ENCODE results near the gene OXSM.

Gene OXSM

DNA sequence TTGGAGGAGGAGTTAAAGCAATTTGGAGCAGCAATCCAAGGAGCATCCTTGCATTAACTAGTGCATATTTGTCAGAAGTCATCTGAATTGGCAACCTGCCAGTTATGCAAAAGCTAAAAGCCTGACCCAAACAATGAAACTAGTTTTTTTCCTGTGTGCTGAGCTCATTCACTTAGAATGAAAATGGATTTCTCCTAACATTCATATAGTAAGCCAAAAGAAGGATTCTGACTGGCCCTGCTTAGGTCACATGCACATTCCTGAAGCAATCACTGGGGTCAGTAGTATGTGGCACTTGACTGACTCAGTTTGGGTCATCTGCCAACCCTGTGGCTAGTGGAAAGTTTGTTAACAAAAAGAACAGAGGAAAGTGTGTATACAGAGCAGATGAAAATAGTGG is 30.5 kb downstream of the OXSM start:
- no peak for FAIRE-seq
- no peak for DNase-seq (ENCODE audit: insufficient read length, low spot score)
- TF ChIP-seq, protein P1, sequence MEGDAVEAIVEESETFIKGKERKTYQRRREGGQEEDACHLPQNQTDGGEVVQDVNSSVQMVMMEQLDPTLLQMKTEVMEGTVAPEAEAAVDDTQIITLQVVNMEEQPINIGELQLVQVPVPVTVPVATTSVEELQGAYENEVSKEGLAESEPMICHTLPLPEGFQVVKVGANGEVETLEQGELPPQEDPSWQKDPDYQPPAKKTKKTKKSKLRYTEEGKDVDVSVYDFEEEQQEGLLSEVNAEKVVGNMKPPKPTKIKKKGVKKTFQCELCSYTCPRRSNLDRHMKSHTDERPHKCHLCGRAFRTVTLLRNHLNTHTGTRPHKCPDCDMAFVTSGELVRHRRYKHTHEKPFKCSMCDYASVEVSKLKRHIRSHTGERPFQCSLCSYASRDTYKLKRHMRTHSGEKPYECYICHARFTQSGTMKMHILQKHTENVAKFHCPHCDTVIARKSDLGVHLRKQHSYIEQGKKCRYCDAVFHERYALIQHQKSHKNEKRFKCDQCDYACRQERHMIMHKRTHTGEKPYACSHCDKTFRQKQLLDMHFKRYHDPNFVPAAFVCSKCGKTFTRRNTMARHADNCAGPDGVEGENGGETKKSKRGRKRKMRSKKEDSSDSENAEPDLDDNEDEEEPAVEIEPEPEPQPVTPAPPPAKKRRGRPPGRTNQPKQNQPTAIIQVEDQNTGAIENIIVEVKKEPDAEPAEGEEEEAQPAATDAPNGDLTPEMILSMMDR (IDR thresholded peaks at IDR 0.05; ENCODE audit: insufficient read depth, missing control alignments): no peak

DNA sequence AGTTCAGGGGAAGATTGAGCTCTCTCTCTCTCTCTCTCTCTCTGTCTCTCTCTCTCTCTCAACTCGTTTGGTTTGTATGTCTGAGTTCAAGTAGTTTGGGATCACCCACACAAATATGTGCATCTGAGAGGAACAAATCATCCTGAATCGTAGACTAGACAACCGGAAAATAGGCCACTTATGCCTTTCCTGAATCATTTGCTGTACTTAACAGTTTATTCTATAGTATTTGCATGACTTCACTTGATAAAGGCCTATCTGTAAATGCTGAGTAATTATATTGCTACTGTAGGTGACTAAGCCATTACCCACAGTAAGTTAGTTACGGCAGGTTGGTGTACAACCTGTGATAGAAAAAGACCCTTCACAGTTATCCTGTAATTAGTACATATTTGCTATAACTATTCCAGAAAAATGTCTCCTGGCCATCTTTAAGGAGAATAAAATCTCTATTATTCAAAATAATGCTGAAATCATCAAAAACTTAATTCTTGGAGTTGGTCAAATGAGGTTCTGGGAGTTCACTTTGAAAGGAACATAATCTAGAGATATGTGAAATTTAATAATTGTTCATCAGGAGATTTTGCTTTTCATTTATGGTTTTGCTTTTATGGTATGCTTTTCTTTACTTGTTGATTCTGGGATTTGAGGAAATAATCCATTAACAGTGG is 31.1 kb downstream of the OXSM start:
- TF ChIP-seq, protein P1 (IDR thresholded peaks at IDR 0.05; ENCODE audit: insufficient read depth, missing control alignments): no peak
- FAIRE-seq: no peak
- DNase-seq (ENCODE audit: insufficient read length, low spot score): no peak

DNA sequence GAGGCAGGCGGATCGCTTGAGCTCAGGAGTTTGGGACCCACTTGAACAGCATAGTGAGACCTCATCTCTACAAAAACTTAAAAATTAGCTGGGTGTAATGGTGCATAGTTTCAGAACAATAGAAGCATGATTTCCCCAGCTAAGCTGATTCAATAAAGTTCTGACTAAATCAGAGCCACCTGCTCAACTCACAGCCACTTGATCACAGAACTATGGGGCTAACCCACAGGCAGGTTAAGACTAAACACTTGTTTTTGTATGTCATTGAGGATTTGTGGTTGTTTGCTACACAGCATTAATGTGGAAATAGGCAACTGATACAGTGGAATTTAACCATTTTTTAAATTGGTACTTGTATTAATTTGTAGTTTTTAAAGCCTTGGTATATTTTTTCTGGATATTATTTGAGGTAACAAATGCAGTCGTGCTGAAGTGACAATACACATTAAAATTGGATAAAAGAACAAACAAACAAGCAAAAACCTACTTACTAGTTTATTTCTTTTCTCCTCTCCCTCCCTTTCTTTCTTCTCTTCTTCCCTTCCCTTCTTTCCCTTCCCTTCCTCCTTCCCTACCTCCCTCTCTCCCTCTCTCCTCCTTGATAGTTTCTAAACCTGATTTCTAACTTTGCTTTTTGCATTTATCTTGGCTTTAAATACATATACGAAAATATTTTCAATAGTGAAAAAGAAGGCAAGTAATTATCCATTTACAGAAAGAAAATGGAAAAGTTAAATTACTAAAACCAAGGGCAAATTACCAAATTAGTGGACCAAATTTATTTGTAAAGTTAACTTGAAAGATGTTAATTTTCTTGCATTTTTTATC is 32.1 kb downstream of the OXSM start:
- DNase-seq (ENCODE audit: insufficient read length, low spot score) (no peak), FAIRE-seq (no peak)
- TF ChIP-seq, protein P1 (IDR thresholded peaks at IDR 0.05; ENCODE audit: insufficient read depth, missing control alignments): no peak

DNA sequence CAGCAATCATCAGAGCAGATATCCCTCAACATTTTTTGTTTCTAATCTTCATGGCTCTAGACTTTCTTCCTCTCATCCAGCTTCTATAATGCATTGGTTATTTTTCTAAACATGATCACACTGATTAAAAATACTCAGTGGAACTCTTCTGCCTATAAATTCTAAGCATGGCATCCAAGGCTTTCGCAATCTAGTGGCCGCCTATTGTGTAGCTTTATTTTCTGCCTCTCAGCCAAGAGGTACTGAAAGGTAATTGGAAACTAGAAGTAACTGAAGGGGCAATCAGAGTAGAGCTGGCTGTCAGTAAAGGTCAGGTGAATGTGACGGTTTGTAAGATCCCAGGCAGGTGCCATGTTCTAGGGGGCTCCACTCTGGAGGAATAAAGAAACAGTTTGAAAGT is 33.4 kb downstream of the OXSM start:
- TF ChIP-seq, protein P1 (IDR thresholded peaks at IDR 0.05; ENCODE audit: insufficient read depth, missing control alignments): no peak
- no peak for FAIRE-seq
- DNase-seq (ENCODE audit: insufficient read length, low spot score): no peak

DNA sequence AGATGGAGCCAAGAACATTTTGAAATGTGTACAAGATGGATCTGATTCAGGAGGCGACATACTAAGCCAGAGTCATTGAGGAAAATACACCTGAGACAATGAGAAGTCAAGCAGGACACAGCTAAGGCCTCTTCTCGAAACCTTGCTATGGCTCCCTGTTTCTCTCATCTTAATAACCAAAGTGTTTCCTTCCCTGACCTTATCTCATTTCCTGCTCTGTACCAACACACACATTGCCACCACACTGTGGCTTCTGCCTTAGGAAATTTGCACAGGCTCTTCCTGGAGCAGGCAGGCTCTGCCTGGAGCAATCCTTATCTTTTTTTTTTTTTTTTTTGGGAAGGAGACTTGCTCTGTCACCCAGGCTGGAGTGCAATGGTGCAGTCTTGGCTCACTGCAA is 36.6 kb downstream of the OXSM start:
- no peak for FAIRE-seq

DNA sequence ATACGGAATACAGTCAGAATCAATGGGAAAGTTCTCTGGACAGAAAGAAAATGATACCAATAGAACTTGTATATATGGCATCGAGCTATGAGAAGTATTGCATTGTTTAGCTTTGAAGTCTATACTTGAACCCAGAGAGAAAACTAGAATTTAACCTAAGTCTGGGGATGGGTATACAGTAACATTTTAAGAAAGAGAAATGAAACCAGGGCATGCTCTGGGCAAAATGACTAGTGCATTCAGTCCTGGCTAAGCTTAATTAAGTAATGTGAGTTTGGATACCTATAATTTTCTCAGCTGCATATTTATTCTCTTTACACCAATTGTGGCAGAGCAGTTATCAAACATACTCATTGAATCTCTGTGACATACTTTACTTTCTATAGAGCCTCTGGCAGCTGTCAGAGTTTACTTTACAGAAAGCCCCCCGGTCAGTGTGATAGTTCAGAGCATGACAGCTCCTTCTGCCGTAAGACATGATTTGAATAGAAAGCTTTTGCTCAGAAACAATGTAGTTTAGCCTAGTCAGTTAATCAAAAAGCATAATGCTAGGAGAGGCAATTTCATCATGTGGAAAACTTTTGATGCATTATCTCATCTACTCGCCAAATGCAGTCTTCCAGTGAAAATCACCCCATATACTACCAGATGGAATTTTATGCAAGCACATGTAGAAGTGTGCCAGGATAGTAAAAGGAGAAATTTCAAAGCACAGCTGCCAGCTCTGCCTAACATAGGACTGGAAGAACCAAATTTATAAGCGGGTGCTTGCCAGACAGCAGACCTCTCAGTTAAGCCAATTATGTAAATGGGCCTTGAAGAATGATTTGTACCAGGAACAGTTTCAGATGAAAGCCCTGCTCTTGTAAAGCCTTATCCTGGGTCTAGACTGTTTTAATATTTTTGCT is 40.7 kb downstream of the OXSM start:
- no peak for DNase-seq (ENCODE audit: insufficient read length, low spot score)
- no peak for FAIRE-seq
- TF ChIP-seq, protein P1 (IDR thresholded peaks at IDR 0.05; ENCODE audit: insufficient read depth, missing control alignments): no peak

More for the DNA sequence above, 36.6 kb downstream of the OXSM start:
- no peak for DNase-seq (ENCODE audit: insufficient read length, low spot score)
- TF ChIP-seq, protein P1 (IDR thresholded peaks at IDR 0.05; ENCODE audit: insufficient read depth, missing control alignments): no peak
